SK-N-MC (cell line): ENCODE data around the gene BACH2.

Source experiments
- DNase-seq: peaks from one replicate; pipeline ENCODE4 v3.0.0-alpha.2; 2011; ENCODE audit warnings: low read depth, low spot score
- H3K27ac ChIP-seq: fragments of 200-600 bp; sonication (generic); 2 replicates; pipeline ENCODE4 v1.5.1; 2016; ENCODE audit warnings: mixed run types
- H3K36me3 ChIP-seq: fragments of 200-600 bp; sonication (generic); 2 replicates; pipeline ENCODE4 v1.6.1; 2017; ENCODE audit warnings: antibody characterized with exemption, low read length, mixed read lengths; ENCODE audit not compliant: insufficient read depth
- H3K4me3 ChIP-seq: fragments of 200-600 bp; sonication (generic); 2 replicates; pipeline ENCODE4 v1.5.1; 2016
- H3K9ac ChIP-seq: fragments of 200-600 bp; sonication (generic); 2 replicates; pipeline ENCODE4 v1.8.0; 2017; ENCODE audit warnings: mixed run types, mixed read lengths; ENCODE audit not compliant: insufficient read length
- H3K9me3 ChIP-seq: fragments of 200-600 bp; sonication (generic); 2 replicates; pipeline ENCODE4 v1.6.1; 2017; ENCODE audit warnings: low read depth, mild to moderate bottlenecking, antibody characterized with exemption, low read length, moderate library complexity, mixed read lengths
- EZH2 ChIP-seq: fragments of 200-600 bp; sonication (generic); IDR thresholded peaks from one replicate; pipeline ENCODE4 v1.6.1; 2017; ENCODE audit warnings: antibody characterized with exemption
- FOXP2 ChIP-seq: optimal IDR thresholded peaks from 2 replicates; pipeline ENCODE3; 2011; ENCODE audit warnings: mild to moderate bottlenecking, moderate library complexity; ENCODE audit not compliant: insufficient read depth; ENCODE audit errors: extremely low read length, control extremely low read depth
- POLR2AphosphoS5 ChIP-seq: IDR thresholded peaks from 2 replicates; pipeline ENCODE4 v1.6.1; 2012; ENCODE audit warnings: mild to moderate bottlenecking, low read depth, low read length, borderline replicate concordance

BACH2 gene

GRCh38 chr6:90229331-90230010 lies 67.2 kb downstream of the BACH2 start:
- no peaks in the 10 kb centered on the region for H3K9me3 ChIP-seq
- H3K36me3 ChIP-seq, result no peaks in the 10 kb centered on the region
- TF ChIP-seq FOXP2, result no peak
- TF ChIP-seq EZH2, result no peak
- no peak for TF ChIP-seq POLR2AphosphoS5
- no peak overlapping the region for H3K9ac ChIP-seq
- H3K27ac ChIP-seq, result no peak overlapping the region
- no peak for DNase-seq
- H3K4me3 ChIP-seq, result no peak overlapping the region

- H3K4me3 ChIP-seq, result no peak overlapping the region
- no peaks in the 10 kb centered on the region; the same call in 1 of the 2 replicates for H3K9me3 ChIP-seq
- no peak for TF ChIP-seq FOXP2
- TF ChIP-seq POLR2AphosphoS5, result no peak
- no peak for TF ChIP-seq EZH2
- no peaks in the 10 kb centered on the region for H3K36me3 ChIP-seq
- H3K9ac ChIP-seq, result no peak overlapping the region
- no peak overlapping the region for H3K27ac ChIP-seq
- DNase-seq, result no peak
Observed at GRCh38 chr6:90227673-90228072, 69.0 kb downstream of the BACH2 start.

GRCh38 chr6:90227213-90227612 lies 69.4 kb downstream of the BACH2 start:
- Histone ChIP-seq H3K27ac (no peak overlapping the region), H3K4me3 (no peak overlapping the region), H3K9ac (no peak overlapping the region), H3K9me3 (no peaks in the 10 kb centered on the region; the same call in 1 of the 2 replicates), H3K36me3 (no peaks in the 10 kb centered on the region)
- DNase-seq, result no peak
- TF ChIP-seq EZH2, result no peak
- TF ChIP-seq FOXP2, result no peak
- no peak for TF ChIP-seq POLR2AphosphoS5

GRCh38 chr6:90226257-90226656 lies 70.4 kb downstream of the BACH2 start:
- Histone ChIP-seq H3K27ac (no peak overlapping the region), H3K36me3 (no peaks in the 10 kb centered on the region), H3K9ac (no peak overlapping the region), H3K4me3 (no peak overlapping the region), H3K9me3 (no peaks in the 10 kb centered on the region; the same call in 1 of the 2 replicates)
- TF ChIP-seq FOXP2, result no peak
- DNase-seq, result no peak

GRCh38 chr6:90224196-90224595 lies 72.4 kb downstream of the BACH2 start:
- no peaks in the 10 kb centered on the region; the same call in 1 of the 2 replicates for H3K9me3 ChIP-seq
- no peaks in the 10 kb centered on the region for H3K36me3 ChIP-seq
- TF ChIP-seq POLR2AphosphoS5, result no peak
- no peak for TF ChIP-seq FOXP2
- no peak for TF ChIP-seq EZH2
- H3K9ac ChIP-seq, result no peak overlapping the region
- no peak overlapping the region for H3K27ac ChIP-seq
- H3K4me3 ChIP-seq, result no peak overlapping the region
- no peak for DNase-seq

GRCh38 chr6:90222724-90223198 lies 73.9 kb downstream of the BACH2 start:
- Histone ChIP-seq H3K9ac (no peak overlapping the region), H3K27ac (no peak overlapping the region), H3K36me3 (no peaks in the 10 kb centered on the region), H3K9me3 (no peaks in the 10 kb centered on the region; the same call in 1 of the 2 replicates), H3K4me3 (no peak overlapping the region)
- no peak for DNase-seq
- TF ChIP-seq FOXP2 (no peak), EZH2 (no peak), POLR2AphosphoS5 (no peak)

- DNase-seq, result no peak
- Histone ChIP-seq H3K27ac (no peak overlapping the region), H3K36me3 (no peaks in the 10 kb centered on the region), H3K9me3 (no peaks in the 10 kb centered on the region; the same call in 1 of the 2 replicates), H3K4me3 (no peak overlapping the region), H3K9ac (no peak overlapping the region)
- TF ChIP-seq EZH2, result no peak
- no peak for TF ChIP-seq FOXP2
- no peak for TF ChIP-seq POLR2AphosphoS5
Observed at GRCh38 chr6:90222008-90222407, 74.6 kb downstream of the BACH2 start.

GRCh38 chr6:90221403-90221802 lies 75.2 kb downstream of the BACH2 start:
- H3K9ac ChIP-seq, result no peak overlapping the region
- TF ChIP-seq FOXP2 (no peak), POLR2AphosphoS5 (no peak), EZH2 (no peak)
- no peak overlapping the region for H3K27ac ChIP-seq
- no peaks in the 10 kb centered on the region; the same call in 1 of the 2 replicates for H3K9me3 ChIP-seq
- no peak for DNase-seq
- H3K4me3 ChIP-seq, result no peak overlapping the region
- H3K36me3 ChIP-seq, result no peaks in the 10 kb centered on the region

- TF ChIP-seq FOXP2 (no peak), EZH2 (no peak), POLR2AphosphoS5 (no peak)
- no peak overlapping the region for H3K4me3 ChIP-seq
- no peak for DNase-seq
- no peak overlapping the region for H3K27ac ChIP-seq
- no peaks in the 10 kb centered on the region; the same call in 1 of the 2 replicates for H3K9me3 ChIP-seq
- H3K36me3 ChIP-seq, result no peaks in the 10 kb centered on the region
- H3K9ac ChIP-seq, result no peak overlapping the region
Observed at GRCh38 chr6:90220273-90220672, 76.4 kb downstream of the BACH2 start.
